HEK293 (cell line): ENCODE results near the gene TMEM240.
"Not testable (repeated sequence)": the region's sequence is repeated elsewhere in the genome, so short reads cannot be mapped to it uniquely, and the experiment has no call there.

ENCODE experiments used
- KLF8 ChIP-seq: fragments of 450-650 bp; formaldehyde crosslinking; IDR thresholded peaks from 2 replicates; pipeline ENCODE4 v1.5.1; 2016; ENCODE audit warnings: missing biosample characterization, missing genetic modification characterization
- SETDB1 ChIP-seq: IDR thresholded peaks from one replicate; pipeline ENCODE4 v1.6.1; 2017; ENCODE audit warnings: mild to moderate bottlenecking, low read length, moderate library complexity, mixed read lengths; ENCODE audit not compliant: insufficient read length
- ZBTB1 ChIP-seq: fragments of 450-650 bp; formaldehyde crosslinking; IDR thresholded peaks from 2 replicates; pipeline ENCODE4 v1.5.1; 2016; ENCODE audit warnings: missing biosample characterization, missing genetic modification characterization
- ZNF121 ChIP-seq: fragments of 450-650 bp; formaldehyde crosslinking; IDR thresholded peaks from 2 replicates; pipeline ENCODE4 v1.5.1; 2016; ENCODE audit warnings: missing biosample characterization, missing genetic modification characterization
- ZNF140 ChIP-seq: fragments of 450-650 bp; formaldehyde crosslinking; IDR thresholded peaks from 2 replicates; pipeline ENCODE4 v1.5.1; 2016; ENCODE audit warnings: missing biosample characterization, missing genetic modification characterization
- ZNF274 ChIP-seq, 2 experiments: fragments of 200-500 bp in 1 of 2; fragments of 450-650 bp in 1 of 2; sonication (Bioruptor generic) in 1 of 2; formaldehyde crosslinking in 1 of 2; IDR thresholded peaks; 2 replicates each; pipeline versions ENCODE4 v1.5.1 to v1.6.1; 2014 to 2016; ENCODE audit warnings: borderline replicate concordance in 1 of 2, inconsistent platforms in 1 of 2, low read length in 1 of 2, missing biosample characterization in 1 of 2, missing genetic modification characterization in 1 of 2
- ZNF548 ChIP-seq: fragments of 450-650 bp; formaldehyde crosslinking; IDR thresholded peaks from 2 replicates; pipeline ENCODE4 v1.5.1; 2016; ENCODE audit warnings: missing biosample characterization, missing genetic modification characterization
- ZNF664 ChIP-seq: fragments of 450-650 bp; formaldehyde crosslinking; IDR thresholded peaks from 2 replicates; pipeline ENCODE4 v1.5.1; 2016; ENCODE audit warnings: missing biosample characterization, missing genetic modification characterization
- ZNF768 ChIP-seq: fragments of 450-650 bp; formaldehyde crosslinking; IDR thresholded peaks from 2 replicates; pipeline ENCODE4 v1.5.1; 2018; ENCODE audit warnings: missing biosample characterization, mild to moderate bottlenecking, missing genetic modification characterization
- TF ChIP-seq, protein P1 (sequence below): fragments of 450-650 bp; formaldehyde crosslinking; IDR thresholded peaks from 2 replicates; pipeline ENCODE4 v1.5.1; 2016; ENCODE audit warnings: missing biosample characterization, missing genetic modification characterization

DNA sequence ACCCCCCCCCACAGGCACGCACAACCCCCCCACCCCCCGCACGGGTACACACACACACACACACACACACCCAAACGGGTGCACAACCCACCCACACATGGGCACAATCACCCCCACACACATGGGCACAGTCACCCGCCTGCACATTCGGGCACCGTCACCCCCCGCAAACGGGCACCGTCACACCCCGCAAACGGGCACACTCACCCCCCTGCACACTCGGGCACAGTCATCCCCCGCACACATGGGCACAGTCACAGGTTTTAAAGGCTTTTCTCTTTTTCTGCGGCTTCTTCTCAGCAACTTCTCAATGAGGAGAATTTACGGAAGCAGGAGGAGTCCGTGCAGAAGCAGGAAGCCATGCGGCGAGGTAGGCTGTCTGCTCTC lies 21.8 kb downstream of the TMEM240 start:
- not testable (repeated sequence) for TF ChIP-seq ZNF140; KLF8 (tag by site-specific recombination); ZNF548 (tag by site-specific recombination); ZNF768 (tag by site-specific recombination); SETDB1; ZNF274 (IDR thresholded peaks at IDR 0.05; ENCODE audit: low read length); ZNF274 (tag by site-specific recombination; IDR thresholded peaks at IDR 0.05; ENCODE audit: borderline replicate concordance); ZBTB1 (tag by site-specific recombination); ZNF121; ZNF664 (tag by site-specific recombination)
- TF ChIP-seq, protein P1, sequence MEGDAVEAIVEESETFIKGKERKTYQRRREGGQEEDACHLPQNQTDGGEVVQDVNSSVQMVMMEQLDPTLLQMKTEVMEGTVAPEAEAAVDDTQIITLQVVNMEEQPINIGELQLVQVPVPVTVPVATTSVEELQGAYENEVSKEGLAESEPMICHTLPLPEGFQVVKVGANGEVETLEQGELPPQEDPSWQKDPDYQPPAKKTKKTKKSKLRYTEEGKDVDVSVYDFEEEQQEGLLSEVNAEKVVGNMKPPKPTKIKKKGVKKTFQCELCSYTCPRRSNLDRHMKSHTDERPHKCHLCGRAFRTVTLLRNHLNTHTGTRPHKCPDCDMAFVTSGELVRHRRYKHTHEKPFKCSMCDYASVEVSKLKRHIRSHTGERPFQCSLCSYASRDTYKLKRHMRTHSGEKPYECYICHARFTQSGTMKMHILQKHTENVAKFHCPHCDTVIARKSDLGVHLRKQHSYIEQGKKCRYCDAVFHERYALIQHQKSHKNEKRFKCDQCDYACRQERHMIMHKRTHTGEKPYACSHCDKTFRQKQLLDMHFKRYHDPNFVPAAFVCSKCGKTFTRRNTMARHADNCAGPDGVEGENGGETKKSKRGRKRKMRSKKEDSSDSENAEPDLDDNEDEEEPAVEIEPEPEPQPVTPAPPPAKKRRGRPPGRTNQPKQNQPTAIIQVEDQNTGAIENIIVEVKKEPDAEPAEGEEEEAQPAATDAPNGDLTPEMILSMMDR (tag by site-specific recombination), result not testable (repeated sequence)
